Smooth muscle cell (in vitro differentiated cells): ENCODE results near the gene ALG1L2. TPM values are rescaled to one million over a fixed set of nuclear protein-coding genes. Genes with fewer than 3 reads are reported as not detected.
"Not testable (repeated sequence)": the region's sequence is repeated elsewhere in the genome, so short reads cannot be mapped to it uniquely, and the experiment has no call there.

Experiments used
- DNase-seq: peaks from one replicate; lab custom pipeline; 2025; ENCODE audit not compliant: unreplicated experiment; lab: John Stamatoyannopoulos, UW
- H2AFZ ChIP-seq: fragments of 200-600 bp; sonication (generic); 2 replicates; pipeline ENCODE4 v1.6.0; 2016; ENCODE audit warnings: antibody characterized with exemption, low read depth, mild to moderate bottlenecking
- H3F3A ChIP-seq: fragments of 200-600 bp; sonication (generic); 2 replicates; pipeline ENCODE4 v1.6.0; 2017; ENCODE audit warnings: antibody characterized with exemption, low read depth
- H3K27ac ChIP-seq: fragments of 200-600 bp; sonication (generic); 2 replicates; pipeline ENCODE4 v1.5.1; 2016; ENCODE audit warnings: low read depth, mild to moderate bottlenecking
- H3K27me3 ChIP-seq: fragments of 200-600 bp; sonication (generic); 2 replicates; pipeline ENCODE4 v1.6.1; 2016; ENCODE audit warnings: low read depth, mild to moderate bottlenecking
- H3K36me3 ChIP-seq: fragments of 200-600 bp; sonication (generic); 2 replicates; pipeline ENCODE4 v1.5.1; 2016; ENCODE audit warnings: low read depth
- H3K4me1 ChIP-seq: fragments of 200-600 bp; sonication (generic); 2 replicates; pipeline ENCODE4 v1.5.1; 2016; ENCODE audit warnings: low read depth
- H3K4me2 ChIP-seq: fragments of 200-600 bp; sonication (generic); 2 replicates; pipeline ENCODE4 v1.6.0; 2016; ENCODE audit warnings: mild to moderate bottlenecking
- H3K4me3 ChIP-seq: fragments of 200-600 bp; sonication (generic); 2 replicates; pipeline ENCODE4 v1.5.1; 2016; ENCODE audit warnings: mild to moderate bottlenecking
- H3K79me2 ChIP-seq: fragments of 200-600 bp; sonication (generic); 2 replicates; pipeline ENCODE4 v1.6.0; 2016; ENCODE audit warnings: low read depth, mild to moderate bottlenecking
- H3K9ac ChIP-seq: fragments of 200-600 bp; sonication (generic); 2 replicates; pipeline ENCODE4 v1.6.0; 2016; ENCODE audit warnings: low read depth
- H3K9me3 ChIP-seq: fragments of 200-600 bp; sonication (generic); replicated peaks from 2 replicates; pipeline ENCODE4 v1.5.1; 2016; ENCODE audit warnings: low read depth
- H4K20me1 ChIP-seq: fragments of 200-600 bp; sonication (generic); 2 replicates; pipeline ENCODE4 v1.6.0; 2016; ENCODE audit warnings: low read depth
- WGBS: methylation state at CpG from one replicate; pipeline ENCODE4 v1.1.7; 2016; ENCODE audit warnings: low lambda C conversion rate; 5-methylcytosine and 5-hydroxymethylcytosine counted together
- polyA plus RNA-seq: library from polyadenylated mRNA; unstranded; fragments of >200 nt; fragmentation: Nextera tagmentation; extraction: Ambion mirVana; gene quantifications from 2 replicates; pipeline ENCODE4 v1.2.1, GENCODE V29; 2016
- total RNA-seq: library from RNA; depleted of rRNA; stranded (reverse); fragments of >200 nt; gene quantifications from 2 replicates; pipeline ENCODE4 v1.2.3, GENCODE V29; 2014

The ALG1L2 gene
- total and polyA plus RNA-seq, 2 experiments from 2014 or later = 0.38 TPM; not detected in 1

DNA sequence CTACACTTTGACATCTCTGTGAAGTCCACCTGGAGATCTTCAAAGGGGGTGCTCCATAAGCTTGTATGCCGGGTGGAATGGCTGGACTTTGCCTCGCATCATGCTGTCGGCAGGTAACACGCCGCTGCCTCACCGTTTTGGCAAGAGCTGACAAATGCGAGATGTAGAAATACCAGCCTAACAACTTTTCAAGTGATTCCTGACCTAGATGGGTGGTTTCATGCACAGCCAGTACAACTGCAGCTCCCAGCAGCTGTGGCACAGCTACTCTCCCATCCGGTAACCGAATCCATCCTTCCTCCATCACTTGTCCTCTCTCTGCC, 62.7 kb downstream of the ALG1L2 start:
- not testable (repeated sequence) for H4K20me1 ChIP-seq, DNase-seq, H3F3A ChIP-seq, H3K79me2 ChIP-seq, H2AFZ ChIP-seq, H3K36me3 ChIP-seq, H3K9me3 ChIP-seq, H3K9ac ChIP-seq, H3K27me3 ChIP-seq, H3K4me3 ChIP-seq
- 79% methylated on average over 9 of the region's 9 CpGs for WGBS
- peaks cover 21% of the 10 kb centered on the region for H3K4me1 ChIP-seq
- H3K27ac ChIP-seq = peak overlapping the region; percentile 12
- H3K4me2 ChIP-seq = peak overlapping the region; percentile 29

DNA sequence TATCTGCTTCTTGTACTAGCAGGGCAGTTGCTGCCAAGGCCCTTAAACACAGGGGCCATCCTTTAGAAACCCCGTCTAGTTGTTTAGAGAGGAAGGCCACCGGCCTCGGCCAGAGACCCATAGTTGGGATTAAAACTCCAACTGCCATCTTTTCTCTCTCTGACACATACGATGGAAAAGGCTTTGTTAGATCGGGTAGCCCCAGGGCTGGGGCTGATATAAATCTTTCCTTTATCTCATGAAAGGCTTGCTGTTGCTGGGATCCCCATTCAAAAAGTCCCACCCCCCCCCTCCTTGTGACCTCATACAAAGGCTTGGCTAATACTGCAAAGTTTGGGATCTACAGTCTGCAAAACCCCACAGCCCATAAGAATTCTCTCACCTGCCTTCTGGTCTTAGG, 63.8 kb downstream of the ALG1L2 start:
- not testable (repeated sequence) for H3K9me3 ChIP-seq, H3K9ac ChIP-seq, H3K36me3 ChIP-seq, H4K20me1 ChIP-seq, DNase-seq, H3K27ac ChIP-seq, H2AFZ ChIP-seq, H3K4me3 ChIP-seq, H3K79me2 ChIP-seq, H3K27me3 ChIP-seq, H3F3A ChIP-seq
- Histone ChIP-seq H3K4me1 (peaks cover 20% of the 10 kb centered on the region), H3K4me2 (peak overlapping the region; percentile 40)
- 62% methylated on average over 5 of the region's 5 CpGs for WGBS

DNA sequence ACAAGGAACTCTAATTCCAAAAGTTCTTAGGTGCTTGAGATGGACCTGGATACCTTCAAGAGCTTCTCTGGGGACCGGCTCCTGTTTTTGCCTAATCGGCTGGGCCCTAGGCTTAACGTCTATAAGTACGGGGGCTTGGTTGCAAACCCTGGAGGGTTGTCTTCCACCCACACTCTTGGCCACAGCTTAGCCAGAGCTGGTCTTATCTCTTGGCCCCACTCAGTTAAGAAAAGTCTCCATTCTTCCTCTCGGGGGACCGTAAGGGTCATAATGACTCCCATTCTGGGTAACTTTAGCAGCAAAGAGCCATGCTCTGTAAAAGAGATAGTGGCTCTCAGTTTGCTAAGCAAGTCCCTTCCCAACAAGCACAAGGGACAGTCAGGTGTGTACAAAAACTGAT, 64.8 kb downstream of the ALG1L2 start:
- H3K36me3 ChIP-seq, H3K4me3 ChIP-seq, H3K27me3 ChIP-seq, H3F3A ChIP-seq, H3K9ac ChIP-seq, H3K9me3 ChIP-seq, H3K27ac ChIP-seq, DNase-seq, H3K79me2 ChIP-seq, H4K20me1 ChIP-seq, H2AFZ ChIP-seq: not testable (repeated sequence)
- WGBS = 13% methylated on average over 6 of the region's 6 CpGs
- H3K4me1 ChIP-seq = peaks cover 10% of the 10 kb centered on the region
- H3K4me2 ChIP-seq = peak overlapping the region; percentile 34

Other genes starting within 250 kb of the ALG1L2 start
- gene TMCC1, start 188.1 kb upstream of the ALG1L2 start, total RNA-seq = 17.8 and 32.5 TPM in 2 replicates
- gene TMCC1, start 188.1 kb upstream of the ALG1L2 start, polyA plus RNA-seq = 5.3 and 9.7 TPM in 2 replicates
- gene TRH, start 107.1 kb upstream of the ALG1L2 start, total RNA-seq = not detected in 2 replicates
- gene TRH, start 107.1 kb upstream of the ALG1L2 start, polyA plus RNA-seq = not detected in 2 replicates